ENCODE data around the gene ZNF248.

Gene ZNF248

DNA sequence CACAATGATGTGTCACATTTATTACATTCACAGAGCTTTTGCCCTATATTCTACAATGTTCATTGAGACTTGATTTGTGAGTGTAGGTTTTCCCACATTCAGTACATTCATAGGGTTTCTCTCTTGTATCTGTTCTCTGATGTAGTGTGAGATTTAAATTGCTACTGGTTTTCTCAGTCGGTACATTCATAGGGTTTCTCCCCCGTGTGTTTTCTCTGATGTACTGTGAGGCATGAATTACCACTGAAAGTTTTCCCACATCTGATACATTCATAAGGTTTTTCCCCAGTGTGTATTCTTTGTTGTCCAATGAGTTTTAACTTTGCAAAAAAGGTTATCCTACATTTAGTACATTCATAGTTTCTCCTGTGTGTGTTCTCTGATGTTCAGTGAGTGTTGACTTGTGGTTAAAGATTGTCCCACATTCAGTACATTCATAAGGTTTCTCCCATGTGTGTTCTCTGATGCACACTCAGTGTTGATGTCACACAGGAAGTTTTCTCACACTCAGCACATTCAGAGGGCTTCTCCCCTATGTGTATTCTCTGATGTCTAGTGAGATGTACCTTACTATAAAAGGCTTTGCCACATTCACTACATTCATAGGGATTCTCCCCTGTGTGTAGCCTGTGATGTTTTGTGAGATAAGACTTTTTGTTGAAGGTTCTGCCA is 63.0 kb downstream of the ZNF248 start:
- TF ChIP-seq, protein P1, sequence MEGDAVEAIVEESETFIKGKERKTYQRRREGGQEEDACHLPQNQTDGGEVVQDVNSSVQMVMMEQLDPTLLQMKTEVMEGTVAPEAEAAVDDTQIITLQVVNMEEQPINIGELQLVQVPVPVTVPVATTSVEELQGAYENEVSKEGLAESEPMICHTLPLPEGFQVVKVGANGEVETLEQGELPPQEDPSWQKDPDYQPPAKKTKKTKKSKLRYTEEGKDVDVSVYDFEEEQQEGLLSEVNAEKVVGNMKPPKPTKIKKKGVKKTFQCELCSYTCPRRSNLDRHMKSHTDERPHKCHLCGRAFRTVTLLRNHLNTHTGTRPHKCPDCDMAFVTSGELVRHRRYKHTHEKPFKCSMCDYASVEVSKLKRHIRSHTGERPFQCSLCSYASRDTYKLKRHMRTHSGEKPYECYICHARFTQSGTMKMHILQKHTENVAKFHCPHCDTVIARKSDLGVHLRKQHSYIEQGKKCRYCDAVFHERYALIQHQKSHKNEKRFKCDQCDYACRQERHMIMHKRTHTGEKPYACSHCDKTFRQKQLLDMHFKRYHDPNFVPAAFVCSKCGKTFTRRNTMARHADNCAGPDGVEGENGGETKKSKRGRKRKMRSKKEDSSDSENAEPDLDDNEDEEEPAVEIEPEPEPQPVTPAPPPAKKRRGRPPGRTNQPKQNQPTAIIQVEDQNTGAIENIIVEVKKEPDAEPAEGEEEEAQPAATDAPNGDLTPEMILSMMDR (IDR thresholded peaks at IDR 0.05; ENCODE audit: low read depth, low read length): no peak
- no peak for DNase-seq (ENCODE audit: extremely low read depth, low read depth)

DNA sequence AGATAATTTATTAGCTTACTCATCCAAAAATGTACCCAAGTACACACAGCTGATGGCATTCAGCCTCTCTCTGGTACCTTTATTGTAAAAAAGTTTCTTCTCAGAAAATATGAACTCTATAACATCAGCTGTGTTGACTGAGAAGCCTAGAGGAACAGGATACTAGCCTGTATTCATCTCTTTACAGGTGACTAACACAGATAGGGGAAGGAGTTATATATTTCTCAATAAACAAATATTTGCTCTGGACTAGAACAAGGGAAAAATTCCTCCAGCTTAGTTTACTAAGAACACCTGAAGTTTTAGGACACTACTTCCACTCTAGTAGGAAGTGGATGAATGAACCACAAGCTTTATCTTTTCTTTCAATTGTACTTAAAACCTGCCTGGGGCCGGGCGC is 67.8 kb downstream of the ZNF248 start:
- TF ChIP-seq, protein P1 (IDR thresholded peaks at IDR 0.05; ENCODE audit: low read depth, low read length): no peak
- no peak for DNase-seq (ENCODE audit: extremely low read depth, low read depth)

DNA sequence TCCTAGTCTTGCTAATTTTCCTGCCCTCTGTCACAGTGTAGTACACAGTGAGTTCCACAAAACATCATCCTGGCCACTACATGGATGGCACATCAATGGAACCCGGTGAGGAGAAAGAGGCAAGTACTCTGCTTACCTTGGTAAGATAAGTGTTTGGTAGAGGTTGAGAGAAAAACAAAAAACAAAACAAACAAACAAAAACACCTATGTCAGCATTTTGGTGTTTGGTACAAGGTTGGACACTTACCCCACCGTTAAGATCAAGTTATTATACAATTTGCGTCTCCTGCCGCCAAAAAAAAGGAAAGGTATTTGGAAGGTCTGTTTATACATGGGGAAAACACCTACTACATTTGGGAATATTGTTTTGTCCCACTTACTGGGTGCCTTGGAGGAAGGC is 72.7 kb downstream of the ZNF248 start:
- no peak for DNase-seq (ENCODE audit: extremely low read depth, low read depth)
- TF ChIP-seq, protein P1 (IDR thresholded peaks at IDR 0.05; ENCODE audit: low read depth, low read length): no peak

DNA sequence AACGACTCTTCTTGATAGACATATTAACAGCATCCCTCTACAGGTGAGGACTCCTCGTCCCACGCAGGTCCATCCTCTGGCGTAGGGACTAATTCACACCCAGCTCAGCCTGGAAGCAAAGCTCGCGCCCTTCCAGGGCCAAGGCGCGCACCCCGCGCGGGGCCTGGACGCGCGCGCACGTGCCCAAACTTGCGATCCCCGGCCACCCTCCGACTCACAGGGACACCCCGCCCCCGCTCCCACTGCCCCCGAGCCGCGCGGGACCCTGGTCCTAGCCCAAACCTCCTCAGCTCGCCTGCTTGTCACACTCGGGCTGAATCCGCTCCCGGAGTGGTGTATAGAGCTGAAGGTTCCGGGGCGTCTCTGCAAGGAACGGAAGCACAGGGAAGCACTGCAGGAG is 76.9 kb downstream of the ZNF248 start:
- TF ChIP-seq, protein P1 (IDR thresholded peaks at IDR 0.05; ENCODE audit: low read depth, low read length): no peak
- DNase-seq (ENCODE audit: extremely low read depth, low read depth): no peak

DNA sequence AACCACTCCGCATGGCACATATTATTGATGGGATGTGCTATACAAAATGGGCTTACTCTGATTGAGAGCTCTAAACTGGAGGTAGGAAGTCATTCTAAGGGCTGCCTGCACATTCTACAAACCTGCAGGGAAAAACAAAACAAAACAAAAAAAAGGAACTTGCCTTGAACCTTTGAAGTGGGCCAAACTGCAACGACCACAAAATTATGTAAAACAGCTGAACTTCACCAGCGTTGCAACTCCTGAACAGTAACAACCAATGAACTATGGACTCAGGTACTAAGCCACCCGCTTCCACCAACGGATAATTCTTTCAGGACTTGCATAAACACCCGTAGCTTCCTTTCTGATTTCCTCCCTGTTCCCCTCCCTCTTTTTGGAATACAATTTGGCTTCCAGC is 80.4 kb downstream of the ZNF248 start:
- TF ChIP-seq, protein P1 (IDR thresholded peaks at IDR 0.05; ENCODE audit: low read depth, low read length): no peak
- no peak for DNase-seq (ENCODE audit: extremely low read depth, low read depth)

DNA sequence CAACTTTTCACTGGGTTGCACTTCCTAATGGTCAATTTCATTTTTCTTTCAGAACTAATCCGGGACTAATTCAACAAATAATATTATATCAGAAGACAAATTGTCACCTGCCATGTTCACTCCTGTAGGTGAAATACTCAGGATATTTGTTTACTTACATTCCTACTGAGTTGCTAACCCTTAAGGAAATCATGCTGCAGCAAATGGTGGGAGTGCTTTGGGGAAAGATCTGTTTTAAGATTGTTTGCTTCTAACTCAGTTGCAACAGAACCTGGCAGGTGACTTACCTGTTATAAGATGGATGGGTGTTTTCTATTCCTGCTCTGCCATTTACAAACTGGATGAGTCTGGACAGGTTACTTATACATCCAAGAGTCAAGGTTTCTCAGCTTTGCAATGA is 81.8 kb downstream of the ZNF248 start:
- TF ChIP-seq, protein P1 (IDR thresholded peaks at IDR 0.05; ENCODE audit: low read depth, low read length): no peak
- no peak for DNase-seq (ENCODE audit: extremely low read depth, low read depth)

DNA sequence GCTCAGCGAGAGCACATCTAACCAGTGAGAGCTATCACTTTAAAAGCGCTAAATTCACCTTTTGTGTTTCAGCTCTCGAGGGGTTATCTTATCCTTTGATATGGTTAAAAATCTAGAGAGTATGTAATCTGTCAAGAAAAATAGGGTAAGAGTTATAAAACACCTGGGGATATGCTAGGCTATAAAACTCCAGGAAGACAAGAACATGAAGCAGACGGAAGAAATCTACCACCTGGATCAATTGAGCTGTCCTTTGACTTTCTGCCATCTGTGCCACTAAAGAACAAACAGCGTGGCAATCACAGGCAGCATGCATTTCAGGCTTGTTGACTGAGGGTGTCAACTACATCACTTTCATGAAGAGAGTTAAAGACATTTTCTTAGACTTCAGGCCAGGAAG is 83.1 kb downstream of the ZNF248 start:
- TF ChIP-seq, protein P1 (IDR thresholded peaks at IDR 0.05; ENCODE audit: low read depth, low read length): no peak
- no peak for DNase-seq (ENCODE audit: extremely low read depth, low read depth)

Measured in AG09319 (cell line).